ENCODE results near the gene EIF1B.

DNA sequence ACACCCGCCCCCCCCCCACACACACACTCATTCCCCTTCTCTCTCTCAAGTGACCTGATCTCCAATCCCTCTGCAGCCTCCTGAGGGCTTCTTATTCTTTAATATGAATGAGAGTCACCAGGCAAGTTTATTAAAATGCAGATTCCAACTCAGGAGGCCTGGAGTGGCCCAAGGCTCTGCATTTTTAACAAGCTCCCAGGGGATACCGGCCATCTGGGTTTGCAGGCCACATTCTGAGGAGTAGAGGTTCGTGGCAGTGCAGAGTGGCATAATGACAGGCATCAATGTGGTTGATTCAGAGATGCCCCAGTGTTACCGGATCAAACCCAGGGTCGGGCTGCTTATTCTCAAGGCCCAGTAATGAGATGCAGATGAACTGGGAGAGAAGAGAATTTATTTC is 18.9 kb downstream of the EIF1B start:
- TF ChIP-seq, protein P1, sequence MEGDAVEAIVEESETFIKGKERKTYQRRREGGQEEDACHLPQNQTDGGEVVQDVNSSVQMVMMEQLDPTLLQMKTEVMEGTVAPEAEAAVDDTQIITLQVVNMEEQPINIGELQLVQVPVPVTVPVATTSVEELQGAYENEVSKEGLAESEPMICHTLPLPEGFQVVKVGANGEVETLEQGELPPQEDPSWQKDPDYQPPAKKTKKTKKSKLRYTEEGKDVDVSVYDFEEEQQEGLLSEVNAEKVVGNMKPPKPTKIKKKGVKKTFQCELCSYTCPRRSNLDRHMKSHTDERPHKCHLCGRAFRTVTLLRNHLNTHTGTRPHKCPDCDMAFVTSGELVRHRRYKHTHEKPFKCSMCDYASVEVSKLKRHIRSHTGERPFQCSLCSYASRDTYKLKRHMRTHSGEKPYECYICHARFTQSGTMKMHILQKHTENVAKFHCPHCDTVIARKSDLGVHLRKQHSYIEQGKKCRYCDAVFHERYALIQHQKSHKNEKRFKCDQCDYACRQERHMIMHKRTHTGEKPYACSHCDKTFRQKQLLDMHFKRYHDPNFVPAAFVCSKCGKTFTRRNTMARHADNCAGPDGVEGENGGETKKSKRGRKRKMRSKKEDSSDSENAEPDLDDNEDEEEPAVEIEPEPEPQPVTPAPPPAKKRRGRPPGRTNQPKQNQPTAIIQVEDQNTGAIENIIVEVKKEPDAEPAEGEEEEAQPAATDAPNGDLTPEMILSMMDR (conservative IDR thresholded peaks at IDR 0.05): no peak
- no peak for TF ChIP-seq EZH2 (IDR thresholded peaks at IDR 0.05; ENCODE audit: low read depth)

Data from PC-9 (cell line).